ENCODE results near the gene DKK1.

GRCh38 chr10:52268790-52269189 is 45.3 kb upstream of the DKK1 start:
- TF ChIP-seq CTCF (IDR thresholded peaks at IDR 0.05) (no peak), POLR2A (IDR thresholded peaks at IDR 0.05) (no peak)
